ENCODE results near the gene ATP6V0A1. TPM values are rescaled to one million over a fixed set of nuclear protein-coding genes. Genes with fewer than 3 reads are reported as not detected.

ATP6V0A1 gene
- polyA plus RNA-seq, 1 donor from 2014 or later: 92.1 TPM

DNA sequence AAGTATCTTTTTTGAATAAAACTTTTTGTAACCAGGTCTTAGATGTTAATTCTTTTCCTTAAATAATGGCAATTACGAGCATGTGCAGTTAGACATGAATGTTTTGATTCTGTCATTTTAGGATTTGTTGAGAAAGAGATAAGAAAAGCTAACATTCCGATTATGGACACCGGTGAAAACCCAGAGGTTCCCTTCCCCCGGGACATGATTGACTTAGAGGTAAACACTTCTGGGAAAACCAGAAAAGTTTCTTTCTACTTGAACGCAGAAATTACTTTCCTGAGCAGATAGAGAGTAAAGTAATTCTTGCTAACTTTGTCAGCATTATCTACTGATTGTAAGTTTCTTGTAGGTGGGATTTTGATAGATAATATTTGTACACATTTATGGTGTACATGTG, 9.2 kb downstream of the ATP6V0A1 start:
- H3K27ac ChIP-seq (ENCODE audit: low read length): no peak overlapping the region
- H3K27me3 ChIP-seq (ENCODE audit: insufficient read depth, low read depth, low read length): no peaks in the 10 kb centered on the region
- H3K4me3 ChIP-seq (ENCODE audit: low read length): no peak overlapping the region
- H3K9me3 ChIP-seq (ENCODE audit: low read length): no peaks in the 10 kb centered on the region
- H2AFZ ChIP-seq (ENCODE audit: low read depth, low read length): no peak overlapping the region
- peaks cover 5% of the 10 kb centered on the region for H3K36me3 ChIP-seq (ENCODE audit: insufficient read depth, low read length)
- no peaks in the 10 kb centered on the region for H4K20me1 ChIP-seq (ENCODE audit: insufficient read depth)
- H3K79me2 ChIP-seq (replicated peaks; ENCODE audit: insufficient read depth, low read length): peaks cover 11% of the 10 kb centered on the region
- H3F3A ChIP-seq (ENCODE audit: insufficient read depth, low read length, poor library complexity, severe bottlenecking): no peaks in the 10 kb centered on the region
- no peak overlapping the region for H3K9ac ChIP-seq (ENCODE audit: low read length)
- TF ChIP-seq, protein P1, sequence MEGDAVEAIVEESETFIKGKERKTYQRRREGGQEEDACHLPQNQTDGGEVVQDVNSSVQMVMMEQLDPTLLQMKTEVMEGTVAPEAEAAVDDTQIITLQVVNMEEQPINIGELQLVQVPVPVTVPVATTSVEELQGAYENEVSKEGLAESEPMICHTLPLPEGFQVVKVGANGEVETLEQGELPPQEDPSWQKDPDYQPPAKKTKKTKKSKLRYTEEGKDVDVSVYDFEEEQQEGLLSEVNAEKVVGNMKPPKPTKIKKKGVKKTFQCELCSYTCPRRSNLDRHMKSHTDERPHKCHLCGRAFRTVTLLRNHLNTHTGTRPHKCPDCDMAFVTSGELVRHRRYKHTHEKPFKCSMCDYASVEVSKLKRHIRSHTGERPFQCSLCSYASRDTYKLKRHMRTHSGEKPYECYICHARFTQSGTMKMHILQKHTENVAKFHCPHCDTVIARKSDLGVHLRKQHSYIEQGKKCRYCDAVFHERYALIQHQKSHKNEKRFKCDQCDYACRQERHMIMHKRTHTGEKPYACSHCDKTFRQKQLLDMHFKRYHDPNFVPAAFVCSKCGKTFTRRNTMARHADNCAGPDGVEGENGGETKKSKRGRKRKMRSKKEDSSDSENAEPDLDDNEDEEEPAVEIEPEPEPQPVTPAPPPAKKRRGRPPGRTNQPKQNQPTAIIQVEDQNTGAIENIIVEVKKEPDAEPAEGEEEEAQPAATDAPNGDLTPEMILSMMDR (IDR thresholded peaks at IDR 0.05; ENCODE audit: poor library complexity, severe bottlenecking): no peak
- TF ChIP-seq EP300 (conservative IDR thresholded peaks at IDR 0.05; ENCODE audit: poor library complexity, severe bottlenecking) (no peak), EZH2 (IDR thresholded peaks at IDR 0.05; ENCODE audit: borderline replicate concordance, insufficient read depth, low read length, poor library complexity, severe bottlenecking) (no peak), RAD21 (conservative IDR thresholded peaks at IDR 0.05) (no peak), SMC3 (conservative IDR thresholded peaks at IDR 0.05; ENCODE audit: poor library complexity) (no peak), MXI1 (conservative IDR thresholded peaks at IDR 0.05; ENCODE audit: poor library complexity, severe bottlenecking) (no peak), POLR2AphosphoS5 (IDR thresholded peaks at IDR 0.05) (no peak), TAF1 (IDR thresholded peaks at IDR 0.05; ENCODE audit: low read depth) (no peak)
- TF ChIP-seq, protein P2, sequence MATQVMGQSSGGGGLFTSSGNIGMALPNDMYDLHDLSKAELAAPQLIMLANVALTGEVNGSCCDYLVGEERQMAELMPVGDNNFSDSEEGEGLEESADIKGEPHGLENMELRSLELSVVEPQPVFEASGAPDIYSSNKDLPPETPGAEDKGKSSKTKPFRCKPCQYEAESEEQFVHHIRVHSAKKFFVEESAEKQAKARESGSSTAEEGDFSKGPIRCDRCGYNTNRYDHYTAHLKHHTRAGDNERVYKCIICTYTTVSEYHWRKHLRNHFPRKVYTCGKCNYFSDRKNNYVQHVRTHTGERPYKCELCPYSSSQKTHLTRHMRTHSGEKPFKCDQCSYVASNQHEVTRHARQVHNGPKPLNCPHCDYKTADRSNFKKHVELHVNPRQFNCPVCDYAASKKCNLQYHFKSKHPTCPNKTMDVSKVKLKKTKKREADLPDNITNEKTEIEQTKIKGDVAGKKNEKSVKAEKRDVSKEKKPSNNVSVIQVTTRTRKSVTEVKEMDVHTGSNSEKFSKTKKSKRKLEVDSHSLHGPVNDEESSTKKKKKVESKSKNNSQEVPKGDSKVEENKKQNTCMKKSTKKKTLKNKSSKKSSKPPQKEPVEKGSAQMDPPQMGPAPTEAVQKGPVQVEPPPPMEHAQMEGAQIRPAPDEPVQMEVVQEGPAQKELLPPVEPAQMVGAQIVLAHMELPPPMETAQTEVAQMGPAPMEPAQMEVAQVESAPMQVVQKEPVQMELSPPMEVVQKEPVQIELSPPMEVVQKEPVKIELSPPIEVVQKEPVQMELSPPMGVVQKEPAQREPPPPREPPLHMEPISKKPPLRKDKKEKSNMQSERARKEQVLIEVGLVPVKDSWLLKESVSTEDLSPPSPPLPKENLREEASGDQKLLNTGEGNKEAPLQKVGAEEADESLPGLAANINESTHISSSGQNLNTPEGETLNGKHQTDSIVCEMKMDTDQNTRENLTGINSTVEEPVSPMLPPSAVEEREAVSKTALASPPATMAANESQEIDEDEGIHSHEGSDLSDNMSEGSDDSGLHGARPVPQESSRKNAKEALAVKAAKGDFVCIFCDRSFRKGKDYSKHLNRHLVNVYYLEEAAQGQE (IDR thresholded peaks at IDR 0.05; ENCODE audit: borderline replicate concordance): no peak
- H3K4me2 ChIP-seq (ENCODE audit: low read length): no peak overlapping the region
- H3K9me2 ChIP-seq (ENCODE audit: insufficient read depth, low read length): no peaks in the 10 kb centered on the region

DNA sequence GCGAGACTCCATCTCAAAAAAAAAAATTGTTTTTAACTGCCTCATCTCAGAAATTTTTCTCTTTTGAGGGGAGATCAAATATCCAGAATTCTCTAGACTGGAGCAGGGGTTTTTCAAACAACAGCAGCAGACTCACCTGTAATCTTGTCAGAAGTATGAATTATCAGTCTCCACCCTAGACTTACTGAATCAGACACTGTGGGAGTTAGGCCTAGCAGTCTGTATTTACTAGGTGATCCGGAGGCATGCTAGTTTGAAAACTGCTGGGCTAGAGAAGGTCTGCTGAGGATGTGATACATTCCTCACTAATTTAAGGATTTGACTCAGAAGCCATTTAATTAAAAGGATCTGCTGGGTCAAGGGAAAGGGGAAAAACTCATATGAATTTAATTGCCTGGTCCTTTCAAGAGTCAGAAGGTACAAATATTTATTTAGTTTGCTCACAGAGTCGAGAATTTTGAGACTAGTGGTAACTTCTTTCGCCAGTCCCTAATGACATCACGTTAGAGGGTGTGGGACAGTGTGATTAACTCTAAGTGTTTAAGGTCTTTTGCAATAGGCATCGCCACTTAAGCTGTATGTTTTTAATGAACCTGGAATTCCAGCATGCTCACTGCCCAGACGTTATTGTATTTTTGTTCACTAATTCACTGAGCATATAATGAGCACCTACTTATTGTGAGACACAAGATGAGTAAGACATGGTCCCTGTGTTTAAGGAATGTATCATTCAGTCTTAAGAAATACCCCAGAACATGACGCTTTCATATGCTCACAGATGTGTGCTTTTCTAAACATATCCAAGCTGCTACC, 14.2 kb downstream of the ATP6V0A1 start:
- Histone ChIP-seq H3K36me3 (ENCODE audit: insufficient read depth, low read length) (peaks cover 20% of the 10 kb centered on the region), H2AFZ (ENCODE audit: low read depth, low read length) (no peak overlapping the region), H3K4me3 (ENCODE audit: low read length) (no peak overlapping the region), H3F3A (ENCODE audit: insufficient read depth, low read length, poor library complexity, severe bottlenecking) (no peaks in the 10 kb centered on the region), H3K4me2 (ENCODE audit: low read length) (no peak overlapping the region), H3K9me3 (ENCODE audit: low read length) (no peaks in the 10 kb centered on the region), H3K27ac (ENCODE audit: low read length) (no peak overlapping the region), H3K9me2 (ENCODE audit: insufficient read depth, low read length) (no peaks in the 10 kb centered on the region), H4K20me1 (ENCODE audit: insufficient read depth) (no peaks in the 10 kb centered on the region), H3K9ac (ENCODE audit: low read length) (no peak overlapping the region), H3K79me2 (replicated peaks; ENCODE audit: insufficient read depth, low read length) (no peaks in the 10 kb centered on the region), H3K27me3 (ENCODE audit: insufficient read depth, low read depth, low read length) (no peaks in the 10 kb centered on the region)
- no peak for TF ChIP-seq EZH2 (IDR thresholded peaks at IDR 0.05; ENCODE audit: borderline replicate concordance, insufficient read depth, low read length, poor library complexity, severe bottlenecking)

All from neural cell (in vitro differentiated cells).